Body of pancreas (tissue), 4 donors: ENCODE data around the gene MRPL14.

ENCODE experiments used
- CTCF ChIP-seq, 7 experiments: fragments of 450-650 bp in 4 of 7; fragments of 200-600 bp in 3 of 7; sonication (generic) in 3 of 7; IDR thresholded peaks; one replicate each; pipeline ENCODE4 v1.5.1; 2016 to 2019; ENCODE audit warnings: antibody characterized with exemption in 7 of 7
- POLR2A ChIP-seq, 3 donors: fragments of 450-650 bp; IDR thresholded peaks; one replicate each; pipeline ENCODE4 v1.6.1; 2016; ENCODE audit warnings: antibody characterized with exemption in 3 of 3, mild to moderate bottlenecking in 2 of 3

GRCh38 chr6:44094403-44095242, 32.6 kb downstream of the MRPL14 start:
- TF ChIP-seq CTCF (IDR thresholded peaks at IDR 0.05) (no peak), POLR2A (IDR thresholded peaks at IDR 0.05) (no peak)
